ENCODE measurements around the gene TMEM232.
A peak's percentile ranks its signal among the peaks of the same experiment; 100 is the strongest.

TMEM232 gene

GRCh38 chr5:110458313-110458712, 268.2 kb downstream of the TMEM232 start:
- DNase-seq (ENCODE audit: extremely low read depth, low read depth), result no peak
- TF ChIP-seq CTCF (IDR thresholded peaks at IDR 0.05; ENCODE audit: low read depth, low read length), result no peak

- no peak for DNase-seq (ENCODE audit: extremely low read depth, low read depth)
- no peak for TF ChIP-seq CTCF (IDR thresholded peaks at IDR 0.05; ENCODE audit: low read depth, low read length)
Observed at GRCh38 chr5:110442856-110443255, 283.6 kb downstream of the TMEM232 start.

- DNase-seq (ENCODE audit: extremely low read depth, low read depth), result peak; percentile 2
Observed at GRCh38 chr5:110441035-110441434, 285.4 kb downstream of the TMEM232 start.

GRCh38 chr5:110440058-110440457, 286.4 kb downstream of the TMEM232 start:
- DNase-seq (ENCODE audit: extremely low read depth, low read depth), result no peak
- TF ChIP-seq CTCF (IDR thresholded peaks at IDR 0.05; ENCODE audit: low read depth, low read length), result no peak

More at GRCh38 chr5:110441035-110441434, 285.4 kb downstream of the TMEM232 start:
- TF ChIP-seq CTCF (IDR thresholded peaks at IDR 0.05; ENCODE audit: low read depth, low read length), result peak; percentile 35

GRCh38 chr5:110439296-110439695, 287.2 kb downstream of the TMEM232 start:
- no peak for DNase-seq (ENCODE audit: extremely low read depth, low read depth)
- TF ChIP-seq CTCF (IDR thresholded peaks at IDR 0.05; ENCODE audit: low read depth, low read length), result no peak

GRCh38 chr5:110435207-110435606, 291.3 kb downstream of the TMEM232 start:
- DNase-seq (ENCODE audit: extremely low read depth, low read depth), result no peak
- TF ChIP-seq CTCF (IDR thresholded peaks at IDR 0.05; ENCODE audit: low read depth, low read length), result no peak

GRCh38 chr5:110431603-110432002, 294.9 kb downstream of the TMEM232 start:
- no peak for DNase-seq (ENCODE audit: extremely low read depth, low read depth)
- TF ChIP-seq CTCF (IDR thresholded peaks at IDR 0.05; ENCODE audit: low read depth, low read length), result no peak

Data from AG09319 (cell line).